ENCODE data around the gene RBMS3.
"Not testable (repeated sequence)": the region's sequence is repeated elsewhere in the genome, so short reads cannot be mapped to it uniquely, and the experiment has no call there.

The RBMS3 gene

DNA sequence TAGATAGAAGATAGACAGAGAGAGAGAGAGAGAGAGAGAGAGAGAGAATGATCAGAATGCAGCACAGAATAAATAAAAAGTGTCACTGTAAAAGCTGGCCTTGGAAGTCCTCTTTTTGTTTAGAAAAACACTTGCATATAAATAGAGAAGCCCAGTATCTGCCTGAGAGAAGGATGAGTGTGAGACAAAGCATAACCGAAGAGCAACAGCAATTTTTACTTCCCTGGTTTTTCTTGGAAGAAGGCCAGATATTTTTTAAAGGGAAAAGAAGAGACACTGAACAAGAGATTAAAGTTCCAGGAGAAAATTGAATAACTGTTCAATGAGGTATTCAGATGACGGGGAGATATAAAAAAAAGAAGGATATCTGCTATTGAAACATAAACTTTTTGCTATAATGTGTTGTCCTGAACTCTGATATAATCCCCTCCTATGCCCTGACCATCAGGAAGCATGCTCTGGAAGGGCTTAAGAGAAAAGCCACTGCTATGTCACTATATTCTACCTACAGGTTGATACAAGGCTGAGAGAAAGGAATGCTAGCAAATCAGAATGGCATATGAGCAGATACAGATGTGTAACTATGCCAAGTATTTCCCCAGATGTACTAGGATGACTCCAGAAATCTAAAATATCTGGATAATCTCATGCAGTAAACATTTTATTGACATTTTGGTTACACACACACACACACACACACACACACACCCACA, 358.9 kb downstream of the RBMS3 start:
- DNase-seq = no peak

DNA sequence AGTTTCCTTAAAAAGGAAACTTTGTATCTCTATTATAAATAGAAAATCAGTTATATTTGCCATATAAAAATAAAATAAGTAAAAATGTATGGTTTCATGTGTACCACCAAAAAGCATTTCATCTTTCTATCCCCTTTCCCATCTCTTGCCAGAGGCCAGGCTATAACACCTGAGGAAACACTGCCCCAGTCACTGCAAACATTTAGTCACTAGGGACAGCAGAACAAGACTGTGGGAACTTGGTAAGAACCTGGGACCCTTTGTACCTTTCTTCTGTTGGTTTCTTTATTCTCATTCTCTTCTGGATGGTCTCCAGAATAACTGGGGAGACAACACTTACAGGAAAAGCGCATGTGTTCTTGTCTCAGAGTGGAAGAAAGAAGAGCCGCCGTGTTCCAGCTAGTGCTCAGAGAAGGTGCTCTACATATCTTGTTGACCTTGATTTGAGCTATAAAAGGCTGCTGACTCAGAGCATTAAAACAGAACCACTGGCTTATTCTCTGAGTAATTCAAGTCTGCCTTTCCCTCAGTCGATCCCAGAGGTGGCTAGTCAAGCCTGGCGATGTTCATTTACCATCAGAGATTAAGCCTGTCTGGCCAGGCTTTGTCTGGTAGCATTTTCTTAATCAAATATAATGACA, 361.6 kb downstream of the RBMS3 start:
- DNase-seq = no peak

DNA sequence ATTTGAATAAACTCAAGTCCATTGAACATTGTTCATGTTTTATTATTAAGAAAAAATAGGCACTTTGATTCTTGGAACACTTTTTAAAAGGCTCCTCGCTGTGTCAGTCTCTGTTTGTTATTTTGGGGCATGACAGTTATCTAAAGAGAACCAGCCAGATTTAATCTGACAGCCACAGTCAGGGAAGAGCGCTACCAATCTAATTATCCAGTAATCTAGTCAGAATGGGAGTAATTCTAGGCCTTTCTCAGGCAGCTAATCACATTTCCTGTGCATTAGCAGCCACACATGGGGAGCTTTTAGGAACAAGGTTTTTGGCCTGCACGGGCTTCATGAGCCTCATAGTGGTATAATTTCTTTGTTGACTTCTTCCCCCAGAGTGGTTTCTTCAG, 362.2 kb downstream of the RBMS3 start:
- no peak for DNase-seq

DNA sequence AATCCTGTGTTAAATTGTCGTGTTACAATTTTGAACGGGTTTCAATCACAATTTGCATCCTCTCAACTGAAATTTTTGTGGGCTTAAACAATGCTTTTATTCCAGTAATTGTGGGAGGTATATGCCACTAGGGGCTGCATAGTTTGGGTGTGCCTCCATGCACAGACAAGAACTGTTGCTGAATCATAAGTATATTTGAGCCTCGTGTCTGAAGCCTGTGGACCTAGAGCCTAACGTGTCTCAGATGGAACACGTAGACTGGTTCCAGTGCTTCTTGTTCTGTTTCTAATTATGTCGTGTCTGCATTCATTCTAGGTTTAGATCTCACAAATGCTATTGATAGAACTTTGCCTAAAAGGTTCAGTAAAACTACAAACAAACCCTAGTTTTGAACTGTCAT, 363.4 kb downstream of the RBMS3 start:
- DNase-seq = no peak

DNA sequence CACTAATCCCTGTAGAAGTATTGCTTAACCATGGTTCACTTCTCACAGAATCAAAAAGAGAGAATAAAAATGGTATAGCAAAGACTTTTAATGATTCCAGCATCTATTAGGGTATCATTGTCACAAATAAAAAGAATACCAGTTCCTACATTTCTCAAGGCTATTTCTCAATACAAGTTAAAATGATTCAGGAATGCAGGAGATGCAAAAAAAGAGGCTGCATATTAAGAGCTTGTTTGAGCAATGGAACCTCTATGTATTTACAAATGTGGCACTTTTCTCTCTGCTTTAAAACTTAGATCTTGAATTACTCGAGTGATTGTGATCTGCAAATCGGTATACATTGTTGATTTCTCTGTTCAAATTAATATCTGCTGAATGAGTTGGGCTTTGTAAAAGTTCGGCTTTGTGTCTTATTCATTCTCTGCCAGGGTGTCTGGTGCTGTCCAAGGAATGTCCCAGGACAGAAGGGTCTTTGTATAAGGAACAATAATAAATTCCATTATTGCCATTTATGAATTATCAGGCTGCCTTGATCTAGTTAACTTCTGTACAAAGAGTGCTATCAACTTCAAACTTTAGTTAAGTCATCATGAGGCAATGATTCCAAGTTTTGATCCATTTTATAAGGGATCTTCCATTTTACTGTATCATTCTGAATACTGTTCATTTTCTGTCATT, 364.2 kb downstream of the RBMS3 start:
- no peak for DNase-seq

DNA sequence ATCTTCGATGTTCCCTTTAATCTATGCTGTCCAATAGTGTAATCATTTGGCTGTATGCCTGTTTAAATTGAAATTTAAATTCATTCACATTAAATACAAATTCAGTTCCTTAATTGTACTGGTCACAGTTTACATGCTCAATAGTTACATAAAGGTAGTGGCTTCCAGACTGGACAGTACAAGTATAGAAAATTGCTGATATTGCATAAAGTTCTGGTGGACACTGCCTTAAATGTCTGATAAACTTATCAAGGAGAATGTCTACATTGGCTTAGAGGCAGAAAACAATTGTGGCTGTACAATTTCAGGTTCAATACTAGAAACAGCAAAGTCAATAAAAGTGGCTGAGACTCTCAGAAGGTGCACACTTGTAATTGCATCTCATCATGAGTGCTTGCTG, 365.2 kb downstream of the RBMS3 start:
- no peak for DNase-seq

DNA sequence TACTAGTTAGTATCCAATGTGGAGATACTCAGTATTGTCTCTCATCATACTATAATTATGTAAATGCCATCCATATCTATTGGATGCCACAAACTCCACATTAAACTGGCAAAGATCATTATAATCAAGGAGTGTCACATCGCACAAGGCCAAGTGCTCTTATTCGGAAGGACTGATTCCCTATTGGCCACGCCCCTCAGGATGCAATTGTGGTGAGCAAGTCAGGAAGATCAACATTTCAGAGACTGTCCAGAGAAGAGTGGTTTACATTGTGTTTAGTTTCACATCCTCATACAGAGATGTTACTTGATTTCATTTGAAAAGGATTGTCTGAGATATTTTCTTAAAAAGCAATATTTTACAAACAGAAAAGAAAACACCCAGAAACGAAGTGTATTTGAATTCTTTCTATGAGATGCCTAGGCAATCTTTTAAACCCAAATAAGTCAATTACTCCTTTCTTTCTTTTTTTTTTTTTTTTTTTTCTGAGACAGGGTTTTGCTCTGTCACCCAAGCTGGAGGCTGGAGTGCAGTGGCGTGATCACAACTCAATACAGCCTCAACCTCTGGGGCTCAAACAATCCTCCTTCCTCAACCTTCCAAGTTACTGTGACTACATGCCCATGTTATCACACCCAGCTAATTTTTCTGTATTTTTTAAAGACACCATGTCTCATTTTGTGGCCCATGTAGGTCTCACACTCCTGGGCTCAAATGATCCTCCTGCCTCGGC, 369.1 kb downstream of the RBMS3 start:
- no peak for DNase-seq

DNA sequence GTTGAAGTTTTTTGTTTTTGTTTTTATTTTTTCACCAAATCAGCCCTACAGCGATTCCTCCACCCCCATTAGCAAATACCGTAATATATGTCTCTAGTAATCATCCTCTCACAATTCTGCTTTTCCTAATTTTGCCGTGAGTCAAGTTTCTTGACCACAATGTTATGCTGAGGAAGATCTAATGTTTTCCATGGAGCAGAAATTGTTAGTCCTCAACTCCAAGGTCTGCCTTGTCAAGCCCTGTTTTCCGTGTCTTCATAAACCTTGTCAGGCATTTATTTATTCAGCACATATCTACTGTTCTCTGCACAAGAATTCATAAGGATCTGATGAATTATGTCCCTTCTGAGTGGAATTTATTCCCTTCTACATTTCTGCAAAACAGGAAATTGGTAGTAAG, 372.8 kb downstream of the RBMS3 start:
- DNase-seq = no peak

DNA sequence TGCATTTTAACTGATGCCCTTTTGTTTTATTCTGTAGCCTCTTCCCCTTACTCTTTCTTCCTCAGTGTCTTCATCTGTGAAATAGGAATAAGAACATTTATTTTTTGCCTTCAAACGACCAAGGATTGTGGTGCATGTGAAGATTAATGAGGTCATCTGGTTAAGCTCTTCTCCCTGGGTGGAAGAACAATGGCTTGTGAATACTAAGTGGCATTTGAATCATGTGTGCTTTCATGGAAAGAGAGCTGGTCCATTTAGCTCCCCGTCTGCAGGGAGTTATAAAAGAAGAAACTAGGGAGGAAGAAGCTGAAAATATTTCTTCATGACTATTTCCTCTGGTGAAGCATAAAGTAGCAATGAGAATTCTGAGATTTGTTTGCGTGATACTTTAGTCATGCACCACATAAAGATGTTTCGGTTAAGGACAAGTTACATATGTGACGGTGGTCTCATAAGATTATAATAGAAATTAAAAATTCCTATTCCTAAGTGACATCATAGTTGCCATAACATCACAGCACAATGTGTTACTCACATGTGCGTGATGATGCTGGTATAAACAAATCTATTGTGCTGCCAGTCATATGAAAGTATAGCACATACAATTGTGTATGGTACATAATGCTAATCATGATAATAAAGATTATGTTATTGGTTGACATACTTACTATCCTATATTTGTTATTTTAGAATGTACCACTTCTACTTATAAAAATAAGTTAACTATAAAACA, 374.3 kb downstream of the RBMS3 start:
- no peak for DNase-seq

DNA sequence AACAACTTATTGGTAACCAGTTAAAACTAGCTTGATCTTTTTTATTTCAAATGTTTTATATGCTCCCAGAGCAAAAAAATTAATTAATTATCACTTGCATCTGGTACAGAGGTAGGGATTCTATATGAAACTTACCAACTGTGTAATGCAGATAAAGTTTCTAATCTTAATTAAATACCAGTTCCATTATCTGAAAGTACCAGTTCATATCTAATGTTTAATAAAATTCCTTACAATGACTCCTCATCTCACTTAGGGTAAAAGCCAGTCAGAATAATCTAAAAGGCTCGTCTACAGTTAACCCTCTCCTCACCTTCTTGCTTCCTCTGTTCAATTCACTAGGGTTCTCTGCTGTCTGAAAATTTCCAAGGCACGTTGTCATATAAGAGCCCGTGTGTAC, 384.8 kb downstream of the RBMS3 start:
- DNase-seq = no peak

DNA sequence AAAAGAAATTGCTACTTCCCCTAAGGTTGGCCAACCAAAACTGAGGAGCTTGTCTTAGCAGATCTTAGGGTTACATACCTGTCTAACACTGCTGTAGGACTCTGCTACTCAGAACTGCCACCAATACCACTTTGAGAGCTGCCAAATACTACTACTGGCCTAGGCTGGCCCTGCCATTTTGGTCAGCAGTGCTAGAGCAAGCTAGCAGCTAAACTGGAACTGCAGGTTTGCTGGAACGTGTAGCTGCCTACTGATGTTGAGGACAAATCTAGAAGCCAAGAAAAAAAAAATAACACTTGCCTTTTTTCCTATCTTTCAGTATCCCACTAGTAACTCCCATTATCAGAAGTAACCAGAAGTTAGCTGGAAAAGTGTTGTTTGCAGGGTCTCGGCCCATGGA, 387.4 kb downstream of the RBMS3 start:
- DNase-seq = no peak

DNA sequence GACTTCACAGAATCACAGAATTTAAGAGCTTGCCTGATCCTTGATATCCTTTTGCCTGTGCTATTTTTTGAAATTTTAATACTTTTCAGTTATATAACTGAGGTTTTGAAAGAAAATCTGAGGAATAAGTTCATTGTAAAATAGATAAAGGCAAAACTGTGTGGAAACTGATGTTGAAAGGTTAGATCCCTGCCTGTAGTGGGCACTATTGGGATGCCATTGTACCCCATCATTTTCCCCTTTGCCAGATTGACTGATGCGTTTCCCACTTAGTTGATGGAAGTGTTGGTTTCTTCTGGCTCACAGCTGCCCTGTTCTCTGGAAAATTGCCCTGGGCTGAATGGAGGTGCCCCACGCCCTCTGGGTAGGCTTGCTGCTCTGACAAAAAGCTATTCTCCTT, 387.9 kb downstream of the RBMS3 start:
- DNase-seq = no peak

DNA sequence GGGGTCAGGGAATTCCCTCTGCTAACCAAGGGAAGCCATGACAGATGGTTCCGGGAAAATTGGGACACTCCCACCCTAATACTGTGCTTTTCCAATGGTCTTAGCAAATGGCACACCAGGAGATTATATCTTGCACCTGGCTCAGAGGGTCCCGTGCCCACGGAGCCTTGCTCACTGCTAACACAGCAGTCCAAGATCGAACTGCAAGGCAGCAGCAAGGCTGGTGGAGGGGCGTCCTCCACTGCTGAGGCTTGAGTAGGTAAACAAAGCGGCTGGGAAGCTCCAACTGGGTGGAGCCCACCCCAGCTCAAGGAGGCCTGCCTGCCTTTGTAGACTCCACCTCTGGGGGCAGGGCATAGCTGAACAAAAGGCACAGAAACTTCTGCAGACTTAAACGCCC, 389.6 kb downstream of the RBMS3 start:
- DNase-seq = not testable (repeated sequence)

DNA sequence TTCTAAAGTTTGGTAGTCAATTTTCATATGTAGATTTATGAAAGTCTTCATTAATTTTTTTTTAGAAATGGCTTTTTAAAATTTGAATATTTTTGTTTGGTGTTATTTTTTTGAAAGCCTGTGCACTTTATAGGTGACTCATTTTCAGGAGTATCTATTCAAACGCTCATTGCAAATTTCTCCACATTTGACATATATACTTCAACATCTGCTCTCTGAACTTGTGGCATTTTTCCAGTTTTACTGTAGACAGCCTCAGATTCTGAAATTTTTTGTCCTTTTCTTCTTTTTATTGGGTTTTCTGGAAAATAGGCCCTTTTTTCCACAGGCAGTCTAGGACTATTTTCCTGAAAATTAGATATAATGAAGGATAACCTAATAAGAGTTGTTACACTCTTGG, 396.6 kb downstream of the RBMS3 start:
- no peak for DNase-seq

DNA sequence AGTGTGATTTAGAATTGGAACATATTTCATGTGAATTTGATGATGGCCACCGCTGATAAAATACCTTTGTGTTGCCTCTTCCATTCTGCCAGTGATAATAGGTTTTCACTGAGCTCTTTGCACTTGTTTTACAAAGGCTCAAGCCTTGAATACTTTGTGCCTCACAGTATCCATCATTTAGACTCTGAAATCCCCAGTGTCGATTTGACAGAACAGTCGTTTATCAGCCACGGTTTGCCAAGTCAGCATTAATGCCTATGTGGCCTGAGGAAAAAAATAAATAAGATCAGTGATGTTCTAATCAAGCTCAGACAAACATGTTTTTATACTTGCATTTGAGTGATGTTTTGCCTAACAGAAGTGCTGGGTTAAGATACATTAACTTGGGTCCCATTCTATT, 399.1 kb downstream of the RBMS3 start:
- DNase-seq = no peak

DNA sequence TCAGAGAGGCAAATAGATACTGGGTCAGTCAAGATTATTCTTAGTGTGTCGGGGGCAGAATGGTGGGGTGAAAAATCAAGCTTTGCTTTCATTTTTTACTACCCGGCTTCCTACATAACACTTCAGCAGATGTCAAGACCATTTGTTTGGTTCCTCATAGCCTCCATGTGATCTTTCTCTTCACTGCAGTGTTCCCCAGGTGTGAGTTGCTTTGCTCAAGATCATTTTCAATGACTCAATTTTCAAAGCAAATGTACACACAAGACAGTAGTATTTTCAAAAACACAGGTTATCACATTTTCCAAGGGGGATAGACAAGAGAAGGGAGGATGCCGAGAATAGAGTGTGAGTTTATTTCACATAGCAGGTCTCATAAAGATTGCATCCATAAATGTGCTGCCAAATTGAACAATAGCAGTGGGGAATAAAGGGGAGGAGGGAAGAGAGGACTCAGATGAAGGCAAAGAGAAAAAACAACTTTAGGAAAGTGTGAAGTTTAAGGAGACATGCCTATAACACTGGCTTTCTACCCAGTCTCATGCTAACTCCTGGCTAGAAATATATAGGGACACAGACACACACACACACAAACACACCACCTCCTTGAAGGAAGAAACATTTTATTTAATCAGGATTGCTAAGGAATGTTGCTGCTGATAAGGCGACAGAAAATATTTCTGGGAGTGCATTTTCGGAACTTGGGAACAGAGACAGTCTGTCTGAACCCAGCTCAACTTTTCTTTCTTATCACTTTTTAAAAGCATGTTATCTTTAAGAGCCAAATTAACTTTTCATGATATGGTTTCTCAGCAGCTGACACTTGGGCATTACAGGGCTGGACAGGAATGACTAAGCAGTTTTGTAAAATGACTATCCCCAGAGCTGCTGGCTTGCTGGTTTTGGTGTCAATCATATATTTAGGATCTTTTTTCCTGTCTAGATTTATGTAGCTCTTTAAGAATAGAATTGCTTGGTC, 402.4 kb downstream of the RBMS3 start:
- no peak for DNase-seq

DNA sequence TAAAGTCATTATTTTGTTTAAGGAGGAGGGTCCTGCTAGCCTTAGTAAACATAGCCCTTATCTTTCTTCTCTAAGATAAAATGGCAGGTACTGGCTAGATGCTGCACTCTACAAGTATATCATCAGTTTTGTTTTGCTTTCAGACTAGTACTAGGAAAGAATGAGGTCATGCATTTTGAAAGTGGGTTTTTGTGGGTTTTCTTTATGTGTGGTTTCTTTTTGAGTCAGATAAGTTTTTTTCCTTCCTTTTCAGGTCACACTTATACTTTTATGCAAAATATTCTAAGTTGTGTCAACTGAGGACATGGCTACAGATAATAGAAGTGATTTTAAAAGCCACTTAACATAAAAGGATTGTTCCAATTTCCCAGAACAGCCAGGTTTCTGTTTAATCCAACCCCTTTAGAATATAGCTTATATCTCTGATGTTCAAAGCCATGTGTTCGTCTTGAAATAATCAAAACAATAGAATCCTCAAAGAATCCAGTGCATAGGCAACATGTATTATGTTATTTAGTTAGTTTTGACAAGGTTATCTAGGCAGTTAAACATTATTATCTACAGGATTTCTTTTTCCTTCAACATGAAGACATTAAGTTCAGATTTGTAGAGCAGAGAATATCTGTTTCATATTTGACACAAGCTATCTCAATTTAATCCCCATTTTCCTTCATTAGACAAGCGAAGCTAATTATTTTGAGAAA, 406.2 kb downstream of the RBMS3 start:
- DNase-seq = no peak

DNA sequence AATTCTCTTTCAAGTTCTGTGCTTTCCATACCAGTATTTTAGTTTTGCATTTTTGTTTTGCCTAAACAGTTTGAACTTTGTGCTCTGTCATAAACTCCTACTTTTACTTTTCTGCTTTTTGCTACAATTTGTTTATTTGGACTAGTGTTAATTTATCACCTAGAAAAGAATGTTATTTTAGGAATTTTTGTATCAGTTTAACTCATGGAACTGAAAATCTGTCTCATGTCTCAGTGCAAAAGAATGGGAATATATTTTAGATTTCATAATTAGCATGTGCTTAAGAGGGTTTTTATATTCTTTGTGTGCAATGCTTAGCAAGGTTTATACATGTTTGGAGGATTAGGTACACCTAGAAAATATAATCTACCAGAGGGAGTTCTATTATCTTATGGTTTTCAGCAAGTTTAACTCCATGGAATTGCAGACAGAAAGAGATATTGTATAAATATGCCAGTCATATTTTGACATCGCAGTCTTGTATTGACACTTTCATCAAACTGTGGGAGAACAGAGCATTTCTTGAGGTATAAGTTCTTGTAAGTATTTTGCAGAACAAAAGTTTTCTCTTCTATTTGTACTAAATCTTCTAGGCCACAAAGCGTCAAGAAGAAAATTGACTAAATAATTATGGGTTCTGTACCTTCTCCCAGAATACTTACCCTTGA, 409.9 kb downstream of the RBMS3 start:
- no peak for DNase-seq

DNA sequence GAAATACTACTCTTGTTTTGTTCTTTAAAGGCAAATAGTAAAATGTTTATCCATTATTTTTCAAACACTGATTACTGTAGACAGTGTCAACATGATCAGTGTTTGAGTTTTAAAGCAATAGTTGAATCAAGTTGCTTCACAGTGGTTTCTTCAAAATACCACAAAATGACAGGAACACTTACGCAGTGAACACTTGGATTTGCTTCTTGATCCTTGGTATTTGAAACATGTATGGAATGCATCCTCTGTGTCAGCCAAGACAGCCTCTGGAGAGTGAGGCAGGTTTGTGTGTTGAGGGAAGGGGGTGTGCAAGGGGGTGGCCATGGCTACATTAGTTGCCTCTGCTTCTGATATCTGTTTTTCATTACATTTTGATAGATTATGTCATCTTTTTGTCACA, 413.0 kb downstream of the RBMS3 start:
- no peak for DNase-seq

DNA sequence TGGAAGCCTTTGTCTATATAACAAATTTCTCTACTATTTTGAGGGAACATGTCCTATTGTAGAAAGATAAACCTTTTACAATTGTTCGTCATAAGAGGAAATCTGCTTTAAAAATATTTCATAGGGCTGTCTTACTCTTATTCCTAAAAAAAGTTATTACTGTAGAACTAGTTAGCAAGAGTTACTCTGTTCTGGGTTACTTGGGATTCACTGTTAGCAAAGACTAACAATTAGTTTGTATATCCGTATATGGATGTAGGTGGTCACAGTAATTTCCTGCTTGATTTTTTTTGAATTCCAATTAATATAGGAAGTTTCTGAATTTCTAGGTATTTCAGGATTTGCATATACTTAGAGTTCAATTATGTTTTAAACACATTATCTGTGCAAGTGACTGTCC, 413.5 kb downstream of the RBMS3 start:
- DNase-seq = no peak

DNA sequence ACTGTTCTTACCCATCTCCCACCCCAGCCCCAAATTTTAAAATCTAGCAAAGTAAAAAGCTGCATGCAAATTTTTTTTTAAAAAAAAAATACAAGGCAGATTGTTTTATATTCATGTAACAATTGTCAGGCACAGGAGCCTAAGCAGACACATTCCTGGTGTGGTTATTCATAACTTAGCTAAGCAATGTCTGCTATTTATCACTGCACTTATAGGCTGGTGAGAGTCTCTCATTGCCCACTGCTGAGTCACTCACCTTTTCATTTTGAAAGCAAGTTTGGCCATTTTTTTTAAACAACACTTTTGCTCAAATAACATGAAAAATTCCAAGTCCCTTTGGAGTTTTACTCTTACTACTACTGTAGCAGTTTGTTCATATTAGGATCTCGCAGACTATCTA, 413.9 kb downstream of the RBMS3 start:
- DNase-seq = no peak

All from activated T-cell treated with anti-CD3 and anti-CD28 coated beads, Interleukin-2, amount 50 U/mL, for 48 hours (primary cell).